Fibroblast of lung (primary cell): ENCODE measurements around the gene PSMA5.

ENCODE experiments used
- CTCF ChIP-seq, 2 donors: IDR thresholded peaks in 1 of 2; conservative IDR thresholded peaks in 1 of 2; 1 replicate in 1 of 2; 2 replicates in 1 of 2; pipeline ENCODE4 v1.5.1; 2011 to 2012; ENCODE audit warnings: low read length in 2 of 2, control low read depth in 1 of 2, inconsistent platforms in 1 of 2, low read depth in 1 of 2, mild to moderate bottlenecking in 1 of 2
- EZH2 ChIP-seq: IDR thresholded peaks from 2 replicates; pipeline ENCODE4 v1.5.1; 2012; ENCODE audit warnings: low read length, control low read depth, mild to moderate bottlenecking; ENCODE audit errors: missing control alignments

GRCh38 chr1:109426281-109427170, at the start of gene PSMA5:
- no peak for TF ChIP-seq CTCF (conservative IDR thresholded peaks at IDR 0.05 in 1 of 2, IDR thresholded peaks at IDR 0.05 in 1 of 2; ENCODE audit: low read depth in 1 of 2, low read length in 2 of 2)
- TF ChIP-seq EZH2 = no peak
